ENCODE measurements around the gene C4orf50.

C4orf50 gene

DNA sequence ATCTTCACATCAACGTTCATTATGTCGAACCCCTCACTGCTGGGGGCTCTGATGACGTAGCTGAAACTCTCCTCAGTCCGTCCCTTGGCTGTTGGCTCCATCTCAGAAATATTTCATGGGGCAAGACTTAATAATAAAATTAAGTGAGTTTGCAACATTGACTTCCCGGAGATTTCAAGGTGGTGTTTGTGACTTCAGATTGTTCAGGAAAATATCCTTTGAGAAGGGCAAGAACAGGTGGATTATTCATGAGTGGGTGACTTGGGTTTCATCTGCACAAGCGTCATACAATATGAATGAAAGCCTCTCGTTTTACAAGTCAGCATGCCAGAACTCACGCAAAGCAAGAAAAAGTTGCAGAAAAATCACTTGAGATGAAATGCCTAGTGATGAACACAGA is at the start of gene C4orf50:
C4orf50 (minus strand) TSS at position 101 of the 400 bp plus-strand sequence.
- no peak for DNase-seq

DNA sequence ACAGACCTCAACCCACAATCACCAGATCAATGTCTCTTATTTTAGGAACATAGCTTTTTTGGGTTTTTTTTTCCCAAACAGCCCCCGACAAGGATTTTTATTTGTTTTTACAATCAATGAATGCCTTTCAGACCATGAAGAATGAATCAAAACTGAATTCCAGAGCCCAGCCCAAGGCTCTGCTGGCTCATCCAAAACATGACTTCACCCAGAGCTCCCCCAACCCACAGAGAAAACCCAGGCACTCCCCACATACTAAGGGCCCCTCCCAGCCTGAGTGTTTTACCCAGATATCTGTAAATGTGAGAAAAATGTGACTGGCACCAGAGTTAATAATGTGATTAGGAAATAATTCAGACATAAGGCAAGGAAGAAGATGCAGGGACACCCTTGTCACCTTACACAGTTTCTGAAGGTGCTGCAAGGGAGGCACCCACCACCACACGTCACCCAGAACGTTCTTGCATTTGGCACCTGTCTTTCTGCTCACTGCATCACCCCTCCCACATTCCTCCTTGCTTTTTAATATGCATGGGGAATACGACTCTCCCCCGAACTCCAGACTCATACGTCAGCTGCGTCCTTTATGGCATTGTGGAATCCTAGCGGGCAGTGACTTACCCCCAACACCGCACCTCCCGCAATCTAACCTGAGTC is 47.8 kb upstream of the C4orf50 start:
- DNase-seq, result no peak

DNA sequence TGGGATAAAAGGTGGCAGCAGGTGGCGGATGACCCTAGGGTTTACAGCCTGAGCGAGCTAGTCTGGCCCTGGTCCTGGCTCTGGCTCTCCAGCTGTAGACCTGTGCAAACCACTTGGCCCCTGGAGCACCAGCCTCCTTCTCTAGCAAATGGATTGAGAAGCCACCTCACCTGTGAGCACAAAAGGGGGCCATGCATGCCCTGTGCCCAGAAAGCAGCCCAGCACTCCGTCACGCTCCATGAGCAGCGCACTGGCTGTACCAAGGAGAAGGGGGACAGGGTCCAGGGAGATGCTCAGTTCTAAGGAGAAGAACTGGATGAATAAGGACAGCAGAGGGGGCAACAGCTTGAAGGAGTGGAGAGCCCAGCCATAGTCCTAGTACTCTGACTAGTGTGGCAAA is 46.9 kb upstream of the C4orf50 start:
- no peak for DNase-seq

DNA sequence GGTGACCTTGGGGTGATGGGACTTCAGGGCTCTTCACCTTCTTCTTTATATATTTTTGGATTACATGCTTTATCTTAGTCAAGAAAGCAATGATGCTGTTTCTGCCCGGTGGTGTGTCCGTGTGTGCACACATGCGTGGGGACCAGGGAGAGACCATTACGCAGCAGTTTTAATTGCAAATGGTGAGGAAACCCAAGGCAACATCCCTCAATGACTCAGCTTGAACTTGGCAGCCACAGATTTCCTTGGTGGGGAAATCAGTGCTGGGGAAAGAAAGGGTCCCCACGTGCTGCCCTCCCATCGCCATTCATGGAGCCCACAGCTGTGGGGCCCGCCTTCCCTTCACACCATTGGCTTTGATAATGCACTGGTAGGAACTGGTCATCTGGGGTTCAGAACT is 46.2 kb upstream of the C4orf50 start:
- DNase-seq, result no peak

DNA sequence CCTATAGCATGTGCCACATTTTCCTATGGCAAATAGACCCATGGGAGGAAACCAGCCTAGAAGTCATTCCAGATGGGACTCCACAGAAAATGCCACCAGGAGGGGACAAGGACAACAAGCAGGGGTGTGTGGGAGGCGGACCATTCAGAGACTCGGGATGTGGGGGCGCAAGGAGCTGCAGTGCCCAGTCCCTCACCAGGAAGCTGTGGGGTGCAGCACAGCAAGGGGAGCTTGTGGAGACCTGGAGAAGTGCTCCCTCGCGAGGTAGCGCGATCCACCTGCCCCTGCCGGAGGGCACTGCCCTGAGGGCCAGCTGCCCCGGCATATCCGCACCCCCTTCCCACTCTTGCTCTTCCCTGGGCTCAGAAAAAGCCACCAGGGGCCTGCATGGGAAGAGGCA is 45.5 kb upstream of the C4orf50 start:
- no peak for DNase-seq

DNA sequence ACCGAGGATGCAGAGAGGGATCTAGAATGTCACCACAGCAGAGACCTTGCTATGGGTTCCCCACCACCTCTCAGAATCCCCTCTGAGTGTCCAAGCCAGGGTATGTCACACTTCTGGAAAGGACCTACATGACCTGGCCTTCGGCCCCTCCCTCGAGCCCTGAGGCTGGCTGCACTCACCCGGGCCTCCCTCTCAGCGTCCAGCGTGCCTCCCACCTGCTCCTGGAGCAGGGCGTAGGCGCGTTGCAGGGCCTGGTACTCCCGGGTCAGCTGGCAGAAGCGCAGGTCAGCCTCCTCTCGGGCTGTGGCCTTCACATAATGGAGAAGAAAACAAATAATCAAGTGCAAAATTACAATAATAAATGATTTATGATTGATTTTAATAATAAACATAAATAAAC is 43.9 kb upstream of the C4orf50 start:
- no peak for DNase-seq

DNA sequence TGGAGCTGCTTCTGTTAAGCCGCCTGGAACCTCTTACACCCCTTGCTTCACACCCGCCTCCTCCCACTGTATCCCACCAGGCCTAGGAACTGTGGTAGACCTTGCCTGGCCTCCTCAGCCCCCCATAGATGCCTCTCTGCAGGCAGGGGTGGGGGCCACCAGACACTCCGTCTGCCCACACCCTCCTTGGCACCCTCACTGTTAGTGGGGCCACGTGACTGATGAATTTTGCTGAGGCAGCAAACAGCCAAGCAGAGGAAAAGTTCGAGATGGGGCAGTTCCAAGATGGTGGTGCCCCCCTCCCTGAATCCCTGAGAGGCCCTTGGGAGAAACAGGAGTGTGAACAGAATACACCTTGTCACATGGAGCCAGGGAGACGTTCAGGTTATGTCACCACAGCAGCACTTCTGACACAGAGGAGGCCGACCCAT is 41.2 kb upstream of the C4orf50 start:
- no peak for DNase-seq

DNA sequence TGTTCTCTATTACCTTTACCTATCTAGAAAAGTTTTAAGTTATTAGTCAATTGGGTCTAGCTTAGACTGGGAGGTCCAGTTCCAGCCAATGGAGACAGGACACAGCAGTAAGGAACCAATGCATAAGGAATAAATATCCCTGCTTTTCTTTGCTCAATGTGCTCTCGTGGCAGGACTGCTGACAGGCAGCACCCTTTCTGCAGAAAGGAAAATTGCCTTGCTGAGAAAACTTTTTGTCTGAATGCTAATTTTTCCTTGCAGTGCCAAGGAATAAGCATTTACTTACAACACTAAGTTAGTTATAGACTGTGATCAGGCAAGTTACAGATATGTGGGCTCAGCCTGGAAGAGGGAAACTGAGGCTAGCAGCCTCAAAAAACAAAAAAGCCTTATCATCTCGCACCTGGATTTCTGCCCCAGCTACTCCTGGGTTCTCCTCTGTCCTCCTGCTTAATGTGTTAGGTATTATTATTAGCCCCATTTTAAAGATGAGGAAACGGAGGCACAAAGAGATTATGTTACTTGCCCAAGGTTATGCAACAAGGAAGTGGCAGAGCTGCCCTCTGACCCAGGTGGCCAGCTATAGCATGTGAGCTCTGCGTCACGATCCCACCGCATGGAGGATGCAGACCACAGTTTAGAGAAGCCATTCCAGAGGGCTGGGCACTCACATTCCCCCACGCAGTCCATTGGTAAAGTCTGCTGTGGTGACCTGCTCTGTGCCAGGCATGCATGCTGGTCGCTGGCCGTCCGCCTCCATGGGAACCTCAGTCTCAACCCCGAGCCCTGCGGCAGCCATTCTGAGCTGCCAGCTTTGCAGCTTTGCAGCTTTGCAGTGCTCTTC is 40.5 kb upstream of the C4orf50 start:
- peak; percentile 7 for DNase-seq

DNA sequence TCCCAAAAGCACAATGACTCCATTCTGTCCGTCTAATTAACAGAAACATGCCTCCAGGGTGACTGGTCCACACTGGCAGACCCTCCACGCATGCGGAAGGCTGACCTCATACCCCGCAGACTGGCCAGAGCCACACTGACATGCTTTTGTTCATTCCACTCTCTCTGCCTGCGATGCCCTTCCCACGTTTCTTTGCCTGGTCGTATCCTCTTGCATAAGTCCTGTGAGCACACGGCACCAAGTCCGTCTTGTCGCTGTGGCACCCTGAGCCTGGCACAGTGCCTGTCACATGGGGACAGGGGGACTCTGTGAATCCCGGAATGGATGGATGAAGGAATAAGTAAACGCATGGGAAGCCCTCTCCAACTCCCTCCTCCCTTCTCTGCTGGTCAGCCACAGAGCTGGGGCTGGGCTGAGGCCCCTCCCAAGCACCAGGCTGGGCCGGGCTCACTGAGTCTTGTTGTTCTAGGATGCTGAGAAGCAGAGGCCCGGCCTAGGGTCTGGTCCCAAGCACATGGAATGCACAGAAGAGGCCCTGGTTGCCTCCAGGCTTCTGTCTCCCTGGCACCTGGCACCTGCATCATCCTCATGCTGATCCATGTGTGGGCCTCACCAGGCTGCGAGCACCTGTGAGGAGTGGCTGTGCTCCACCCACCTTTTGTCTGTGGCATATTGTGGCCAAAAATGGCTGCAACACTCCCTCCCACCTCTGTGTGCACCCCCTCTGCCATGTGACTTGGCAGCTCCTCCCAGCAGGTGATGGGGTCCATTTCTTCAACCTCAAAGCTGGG is 38.9 kb upstream of the C4orf50 start:
- DNase-seq, result no peak

DNA sequence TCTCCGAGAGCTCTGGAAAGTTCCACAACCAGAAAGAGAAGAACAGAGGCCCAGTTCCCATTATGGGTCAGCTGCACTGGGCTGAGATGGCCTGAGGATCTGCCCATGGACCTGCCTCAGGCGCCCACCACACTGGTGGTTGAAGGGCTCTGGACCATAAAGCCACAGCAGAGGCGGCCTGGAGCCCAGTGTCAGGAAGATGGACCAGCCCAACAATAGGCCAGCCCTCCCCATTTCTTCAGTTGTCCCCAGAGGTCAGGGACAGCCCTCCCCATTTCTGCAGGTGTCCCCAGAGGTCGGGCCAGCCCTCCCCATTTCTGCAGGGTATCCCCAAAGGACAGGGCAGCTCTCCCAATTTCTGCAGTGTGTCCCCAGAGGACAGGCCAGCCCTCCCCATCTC is 37.2 kb upstream of the C4orf50 start:
- no peak for DNase-seq

DNA sequence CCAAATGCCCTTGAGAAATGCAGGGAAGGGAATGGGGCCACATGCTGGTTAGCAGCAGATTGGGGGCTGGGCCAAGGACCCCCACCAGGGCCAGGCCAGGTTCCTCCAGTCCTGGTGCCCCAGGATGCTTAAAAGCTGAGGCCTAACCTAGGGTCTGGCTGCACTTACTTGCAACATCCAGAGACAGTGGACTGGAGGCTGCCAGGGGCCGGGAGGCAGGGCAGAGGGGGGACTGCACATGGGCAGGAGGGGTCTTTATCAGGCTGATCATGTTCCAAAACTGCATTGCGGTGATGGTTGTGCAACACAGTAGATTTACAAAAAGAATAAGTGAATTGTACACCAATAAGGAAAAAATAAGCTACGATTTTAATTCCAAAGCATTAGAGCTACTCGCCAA is 36.8 kb upstream of the C4orf50 start:
- DNase-seq, result no peak

DNA sequence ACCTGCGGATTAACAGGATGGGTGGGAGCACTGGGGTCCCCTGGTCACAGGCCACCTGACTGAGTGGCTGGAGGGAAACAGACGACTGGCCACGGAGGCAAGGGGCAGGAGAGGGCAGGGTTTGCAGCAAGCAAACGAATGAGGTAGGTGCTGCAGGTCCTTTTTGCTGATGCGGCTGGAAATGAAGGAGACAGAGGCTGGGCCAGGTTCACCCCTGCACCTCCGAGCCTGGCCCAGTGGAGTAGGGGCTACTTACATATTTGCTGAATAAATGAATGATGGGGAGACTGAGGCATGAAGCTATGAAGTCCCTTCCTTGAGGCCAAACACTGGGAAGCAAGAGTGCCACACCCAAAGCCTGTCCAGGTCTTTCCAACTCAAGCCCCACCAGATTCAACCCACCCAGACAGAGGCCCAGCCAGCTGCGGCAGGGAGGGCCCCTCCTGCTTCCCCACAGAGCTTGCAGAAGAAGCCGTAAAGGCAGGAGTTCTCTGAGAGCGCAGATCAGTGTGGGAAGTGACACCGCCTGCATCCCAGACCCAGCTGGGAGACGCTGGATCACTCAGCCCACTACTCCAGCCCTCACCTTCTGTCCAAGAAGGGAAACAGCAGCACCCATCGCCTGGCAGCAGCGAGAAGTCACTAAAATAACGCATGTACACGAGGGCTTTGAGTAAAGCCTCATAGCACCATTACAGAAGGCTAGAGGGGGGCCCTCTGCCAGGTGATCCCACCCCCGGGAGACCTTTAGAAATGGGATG is 36.1 kb upstream of the C4orf50 start:
- no peak for DNase-seq

DNA sequence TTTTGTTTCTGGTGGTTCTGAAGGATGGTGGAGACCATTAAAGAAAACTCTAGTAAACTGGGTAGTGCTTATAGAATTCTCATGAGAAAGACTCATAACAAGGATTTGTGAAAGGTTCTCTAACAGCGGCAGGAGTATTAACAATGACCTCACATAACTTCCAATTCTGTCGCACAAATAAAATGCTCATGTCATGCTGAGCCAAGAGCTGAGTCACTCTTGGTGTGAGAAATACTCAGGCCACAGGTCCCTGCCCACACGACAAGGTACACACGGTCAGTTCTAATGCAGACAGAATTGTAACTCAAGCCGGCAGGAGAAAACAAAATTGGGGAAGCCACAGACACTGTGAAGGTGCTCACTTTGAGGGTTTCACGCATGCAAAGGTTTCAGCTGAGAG is 34.4 kb upstream of the C4orf50 start:
- no peak for DNase-seq

DNA sequence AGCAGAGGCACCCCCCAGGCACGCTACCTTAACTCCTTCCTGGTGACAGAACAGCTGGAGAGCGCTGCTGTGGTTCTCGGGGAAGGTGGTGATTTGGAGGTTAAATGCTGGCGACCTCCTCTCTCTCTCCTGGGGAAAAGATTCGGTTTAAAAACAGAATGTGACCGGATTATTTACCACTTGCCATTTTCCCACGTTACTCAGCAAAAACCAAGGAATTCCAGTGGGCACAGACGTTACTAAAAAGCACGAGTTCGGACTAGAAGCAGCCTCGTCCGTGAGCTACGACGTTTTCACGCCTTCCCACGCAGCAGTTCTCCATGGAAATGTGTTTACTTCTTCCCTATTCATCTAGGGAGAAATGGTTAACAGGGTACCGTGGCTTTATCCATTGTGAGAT is 32.3 kb upstream of the C4orf50 start:
- DNase-seq, result no peak

DNA sequence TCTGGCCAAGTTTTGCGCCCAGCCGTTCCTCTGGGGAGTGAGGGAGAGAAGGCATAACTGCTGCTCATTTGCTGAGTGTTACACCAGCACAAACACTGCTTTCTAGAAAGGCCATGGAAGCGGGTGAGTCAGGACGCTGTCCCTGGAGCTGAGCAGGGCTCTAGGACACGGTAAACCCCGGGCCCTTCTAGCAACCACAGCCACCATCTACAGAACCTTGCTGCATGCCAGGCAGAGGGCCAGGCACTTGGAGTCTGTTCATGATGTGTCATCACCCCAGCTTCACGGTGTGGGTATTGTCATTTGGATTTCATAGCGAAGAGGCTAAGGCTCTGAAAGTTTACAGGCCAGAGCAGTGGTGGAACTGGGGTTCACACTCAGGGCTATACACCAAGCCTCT is 31.8 kb upstream of the C4orf50 start:
- no peak for DNase-seq

DNA sequence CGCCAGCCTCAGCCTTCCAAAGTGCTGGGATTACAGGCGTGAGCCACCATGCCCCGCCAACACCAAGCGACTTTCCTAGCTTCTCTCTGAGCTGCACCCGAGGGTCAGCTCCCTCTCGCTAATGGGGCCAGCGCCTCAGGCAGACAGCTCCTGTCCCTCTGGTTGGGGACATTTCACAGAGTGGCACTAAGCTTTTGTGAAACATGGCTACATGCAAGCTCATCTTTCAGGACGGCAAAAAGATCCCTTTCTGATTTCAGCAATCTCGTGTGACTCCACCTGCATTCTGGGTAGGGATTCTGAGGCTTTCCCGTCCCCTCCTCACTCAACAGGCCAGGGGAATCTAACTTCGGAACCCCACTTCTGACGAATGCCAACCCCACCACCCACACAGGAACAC is 31.0 kb upstream of the C4orf50 start:
- DNase-seq, result no peak

DNA sequence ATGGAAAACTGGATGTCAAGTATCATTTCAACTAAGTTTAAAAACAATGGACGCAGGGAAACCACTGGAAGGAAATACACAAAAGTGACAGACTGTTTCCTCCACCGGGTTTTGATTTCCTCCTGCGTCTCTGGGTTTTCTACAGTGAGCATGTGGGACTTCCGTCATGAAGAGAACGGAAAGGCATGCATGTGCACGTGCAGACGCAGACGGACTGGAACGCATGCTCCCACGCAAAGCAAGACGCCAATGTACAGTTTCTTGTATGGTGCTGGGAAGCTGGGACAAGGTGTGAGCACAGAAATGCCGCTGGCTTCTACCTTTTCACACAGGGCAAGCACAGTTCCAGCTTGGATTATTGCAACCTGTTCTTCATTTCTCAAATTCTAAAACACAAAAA is 30.3 kb upstream of the C4orf50 start:
- no peak for DNase-seq

DNA sequence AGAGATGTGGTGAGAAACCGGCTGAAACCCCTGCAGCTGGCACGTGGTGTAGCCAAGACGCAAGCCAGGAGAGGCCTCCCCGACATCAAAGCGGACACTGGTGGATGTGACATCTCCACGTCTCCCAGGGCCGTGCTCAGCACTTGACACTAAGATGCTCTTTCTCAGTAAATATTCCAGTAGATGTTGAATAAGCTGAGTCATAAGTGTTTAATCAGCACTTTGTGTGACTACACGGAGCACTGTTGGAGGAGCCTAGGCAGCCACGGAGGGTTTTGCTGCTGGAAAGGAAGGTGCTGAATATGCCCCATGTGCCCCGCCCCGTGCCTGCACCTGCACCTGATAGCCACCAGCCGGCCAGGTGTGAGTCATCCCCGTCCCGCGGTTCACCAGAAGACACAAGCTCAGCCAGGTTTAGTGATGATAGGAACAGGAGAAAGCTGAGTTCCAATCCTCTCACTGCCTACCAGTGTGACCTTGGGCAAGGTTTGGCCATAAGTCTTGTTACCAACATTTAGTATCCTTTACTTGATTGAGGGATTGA is 29.0 kb upstream of the C4orf50 start:
- no peak for DNase-seq

DNA sequence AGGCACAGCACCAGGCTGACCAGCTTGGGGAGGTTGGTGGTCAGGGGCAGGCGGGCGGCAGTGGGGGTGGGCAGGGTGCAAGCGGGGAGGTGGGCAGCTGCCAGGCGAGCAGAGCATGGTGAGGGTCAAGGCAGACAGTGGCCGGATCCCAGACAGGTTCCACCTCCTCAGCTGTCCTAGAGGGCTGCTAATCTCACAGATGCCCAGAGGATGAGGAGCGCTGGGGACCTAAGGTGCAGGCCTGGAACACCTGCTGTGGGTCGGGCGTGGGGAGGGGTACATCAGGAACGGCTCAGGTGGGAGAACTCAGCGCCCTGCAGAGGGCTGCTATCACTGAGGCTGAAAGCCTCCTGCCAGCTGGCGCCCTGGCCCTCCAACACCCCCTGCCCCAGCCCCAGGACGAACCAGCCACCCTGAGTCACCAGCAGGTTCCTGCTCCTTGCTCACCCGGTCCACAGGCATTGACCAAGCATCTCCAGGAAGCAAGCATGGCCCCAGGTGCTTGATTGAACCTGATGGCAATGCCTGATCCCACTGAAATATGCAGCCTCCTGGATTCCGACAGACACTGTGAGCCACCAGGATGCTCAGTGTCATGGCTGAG is 28.4 kb upstream of the C4orf50 start:
- no peak for DNase-seq

DNA sequence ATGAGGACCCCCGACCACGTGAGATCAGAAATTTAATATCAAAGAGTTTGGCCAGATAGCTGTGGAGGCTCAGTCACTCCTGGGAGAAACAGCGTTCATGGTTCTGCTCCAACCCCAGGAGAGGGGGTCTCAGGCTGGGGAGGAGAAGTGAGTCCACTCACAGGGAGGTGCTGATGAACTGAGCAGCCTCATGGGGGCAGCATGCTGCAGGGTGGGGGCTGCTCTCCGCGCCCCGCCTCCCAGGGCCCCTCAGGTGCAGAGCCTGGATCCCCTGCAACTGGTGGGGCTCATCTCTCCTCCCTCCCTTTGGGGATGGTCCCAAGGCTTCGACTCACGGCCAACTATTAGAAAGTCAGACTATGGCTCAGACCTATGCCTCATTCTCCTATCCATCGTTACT is 26.6 kb upstream of the C4orf50 start:
- no peak for DNase-seq

DNA sequence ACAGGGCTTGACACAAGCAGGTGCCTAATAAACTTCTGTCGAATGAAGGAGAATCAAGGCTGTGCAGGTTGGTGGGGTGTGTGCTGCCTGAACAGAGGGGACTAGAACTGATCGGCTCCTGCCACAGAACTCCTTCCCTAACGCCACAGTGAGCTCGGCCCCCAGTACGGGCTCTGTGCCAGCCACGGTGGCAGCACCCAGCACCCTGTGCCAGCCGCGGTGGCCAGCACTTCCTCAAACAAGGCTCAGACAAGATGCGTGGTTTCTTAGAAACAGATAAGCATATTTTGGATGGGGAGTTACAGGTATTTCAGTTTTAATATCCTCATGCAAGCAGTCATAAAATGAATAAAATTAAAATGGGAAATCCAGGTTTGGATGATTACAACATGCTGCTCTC is 26.0 kb upstream of the C4orf50 start:
- peak; percentile 30 for DNase-seq

DNA sequence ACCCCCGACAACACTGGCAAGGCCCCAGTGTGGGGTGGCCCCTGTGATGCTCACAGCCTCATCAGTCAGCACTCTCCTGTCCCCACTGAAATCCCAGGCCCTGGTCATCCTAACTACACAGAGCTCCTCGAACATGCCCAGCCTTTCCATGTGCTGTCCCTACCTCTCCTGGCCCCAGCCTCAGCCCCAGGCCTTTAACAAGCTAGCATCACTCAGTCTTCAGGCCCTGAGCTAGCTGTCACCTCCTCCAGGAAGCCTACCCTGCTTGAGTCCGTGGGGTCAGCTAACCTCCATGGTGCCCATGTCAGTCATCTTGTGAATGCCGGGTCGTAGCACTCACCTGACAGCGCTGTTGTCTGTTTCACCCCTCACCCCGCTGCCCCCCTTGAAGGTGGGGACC is 25.6 kb upstream of the C4orf50 start:
- no peak for DNase-seq
